OCI-M2 (cell line): ENCODE results near the gene FEN1.

Experiments
- DNase-seq: peaks from one replicate; lab custom pipeline; 2025; ENCODE audit not compliant: unreplicated experiment; lab: John Stamatoyannopoulos, UW

Gene FEN1

GRCh38 chr11:61793083-61793828 lies 545 bp downstream of the FEN1 start:
- DNase-seq = no peak

DNA sequence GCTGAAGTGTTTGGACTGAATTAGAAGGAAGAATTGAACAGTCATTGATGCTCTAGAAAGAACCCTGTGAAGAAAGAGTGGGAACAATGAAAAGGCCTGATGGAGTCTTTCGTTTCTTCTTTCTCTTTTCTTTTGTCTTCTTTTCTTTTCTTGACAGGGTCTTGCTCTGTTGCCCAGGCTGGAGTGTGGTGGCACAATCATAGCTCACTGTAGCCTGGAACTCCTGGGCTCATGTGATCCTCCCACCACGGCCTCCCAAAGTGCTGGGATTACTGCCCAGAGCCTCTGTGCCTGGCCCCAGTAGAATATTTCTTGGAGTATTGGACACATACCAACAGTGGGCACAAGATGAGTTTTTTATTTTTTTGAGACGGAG lies 1.1 kb downstream of the FEN1 start:
- no peak for DNase-seq

GRCh38 chr11:61794579-61794978 lies 1.9 kb downstream of the FEN1 start:
- no peak for DNase-seq

GRCh38 chr11:61795459-61795858 lies 2.7 kb downstream of the FEN1 start:
- no peak for DNase-seq

- no peak for DNase-seq
These were observed 3.3 kb downstream of the FEN1 start for GRCh38 chr11:61795876-61796526.

- DNase-seq = no peak
These were observed 4.7 kb downstream of the FEN1 start for GRCh38 chr11:61797263-61797944.

GRCh38 chr11:61799665-61800284 lies 7.1 kb downstream of the FEN1 start:
- no peak for DNase-seq

- no peak for DNase-seq
These were observed 7.9 kb downstream of the FEN1 start for GRCh38 chr11:61800331-61801281.

DNA sequence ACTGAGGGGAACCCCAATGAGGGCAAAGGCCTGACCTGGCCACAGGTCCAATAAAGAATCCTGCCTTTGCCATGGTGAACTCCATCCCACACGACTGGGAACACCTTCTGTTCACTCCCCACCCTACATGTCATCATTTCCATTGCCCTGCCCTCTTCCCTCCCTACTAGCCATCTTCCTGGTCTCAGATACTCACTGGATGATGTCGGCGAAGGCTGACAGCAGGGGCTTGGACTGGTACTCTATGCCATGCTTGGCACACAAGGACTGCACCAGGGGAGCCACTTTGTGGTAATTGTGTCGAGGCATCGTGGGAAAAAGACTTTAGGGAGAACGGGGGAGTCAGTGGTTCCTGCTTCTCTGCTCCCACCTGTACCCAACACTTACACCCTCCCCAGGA lies 9.9 kb downstream of the FEN1 start:
- DNase-seq = no peak

DNA sequence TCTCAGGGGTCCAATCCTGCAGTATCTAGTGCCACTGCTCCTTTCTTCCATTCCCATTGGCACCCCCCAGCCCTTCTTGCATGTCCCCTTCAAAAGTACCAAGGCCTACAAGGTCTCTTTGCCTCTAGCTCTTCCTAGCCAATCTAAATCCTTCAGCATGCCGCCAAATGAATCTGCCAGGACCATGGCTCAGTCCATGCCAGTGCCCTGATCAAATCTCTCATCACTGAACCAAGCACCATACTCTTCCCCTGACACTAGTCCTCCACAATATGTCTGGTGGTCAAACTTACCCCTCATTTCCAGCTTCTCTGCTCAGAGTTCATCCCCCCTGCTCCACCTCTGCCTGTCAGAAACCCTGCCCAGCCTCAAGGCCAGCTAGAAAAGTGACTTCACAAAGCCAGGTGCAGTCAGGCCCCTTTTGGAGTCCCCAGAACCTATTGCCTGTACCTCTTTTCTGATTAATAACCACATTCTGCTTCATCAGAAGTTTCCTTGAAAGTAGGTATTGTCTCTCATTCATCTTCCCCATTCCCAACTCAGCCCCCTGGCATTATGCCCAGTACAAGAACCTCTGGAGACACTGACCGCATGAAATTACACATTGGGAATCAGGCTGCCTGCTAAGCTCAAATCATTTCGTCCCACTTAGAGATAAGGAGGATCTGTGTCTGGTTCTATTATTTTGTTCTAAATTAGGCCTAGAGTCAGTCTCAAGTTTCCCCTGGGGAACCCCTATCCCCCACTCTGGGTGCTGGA lies 11.4 kb downstream of the FEN1 start:
- DNase-seq = no peak

DNA sequence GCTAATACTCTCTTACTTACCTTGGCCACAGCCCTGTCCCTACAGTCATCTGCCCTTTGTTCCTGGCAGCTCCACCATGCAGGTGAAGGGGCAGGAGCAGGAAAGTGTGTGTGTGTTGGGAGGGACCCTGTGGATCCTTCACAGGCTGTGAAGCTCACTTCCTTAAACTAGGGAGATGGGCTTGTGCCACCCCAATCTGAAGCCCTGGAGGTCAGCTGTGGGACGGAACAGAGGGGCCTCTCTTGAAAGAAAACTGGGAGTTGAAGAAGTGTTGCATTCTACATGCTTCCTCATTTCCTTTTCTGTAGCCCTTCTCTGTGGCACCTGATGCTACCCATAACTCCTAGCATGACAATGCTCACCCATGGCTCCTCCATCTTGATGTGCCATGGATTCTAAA lies 12.4 kb downstream of the FEN1 start:
- DNase-seq = no peak

DNA sequence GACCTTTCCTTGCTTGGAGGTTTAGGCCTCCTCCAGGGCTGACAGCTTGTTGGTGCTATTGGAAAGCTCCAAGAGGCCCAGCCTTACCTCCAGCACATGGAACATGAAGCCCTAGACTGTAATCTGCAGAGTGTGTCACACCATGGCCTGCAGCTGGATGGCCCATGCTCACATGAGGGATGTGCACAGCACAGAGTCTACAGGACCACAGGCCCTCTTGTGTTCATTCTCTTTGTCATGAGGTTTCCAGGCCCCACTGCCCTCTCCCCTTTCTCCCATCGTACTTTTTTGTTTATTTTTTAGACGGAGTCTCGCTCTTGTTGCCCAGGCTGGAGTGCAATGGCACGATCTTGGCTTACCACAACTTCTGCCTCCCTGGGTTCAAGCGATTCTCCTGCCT lies 14.1 kb downstream of the FEN1 start:
- no peak for DNase-seq

DNA sequence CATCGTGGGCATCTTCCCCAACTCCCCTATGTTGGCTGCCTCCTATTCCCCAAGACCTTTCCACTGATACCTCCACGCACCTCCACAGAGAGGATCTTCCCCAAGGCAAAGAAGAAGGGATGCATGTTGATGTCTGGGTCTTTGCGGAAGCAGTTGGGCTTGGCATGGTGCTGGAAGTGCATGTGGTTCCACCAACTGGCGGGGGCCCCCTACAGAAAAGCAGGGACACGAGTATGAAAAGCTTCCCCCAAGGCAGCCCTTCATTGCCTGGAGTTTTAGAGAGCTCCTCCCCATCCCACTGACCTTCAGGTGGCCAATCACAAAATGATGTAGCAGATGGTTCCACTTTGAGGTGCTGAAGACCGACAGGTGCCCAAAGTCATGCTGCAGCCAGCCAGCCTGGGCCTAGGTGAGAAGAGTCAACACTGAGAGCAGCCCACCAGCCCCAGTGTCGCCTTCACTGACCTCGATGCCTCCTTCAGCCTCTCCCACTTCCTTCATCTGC lies 18.0 kb downstream of the FEN1 start:
- DNase-seq = no peak

DNA sequence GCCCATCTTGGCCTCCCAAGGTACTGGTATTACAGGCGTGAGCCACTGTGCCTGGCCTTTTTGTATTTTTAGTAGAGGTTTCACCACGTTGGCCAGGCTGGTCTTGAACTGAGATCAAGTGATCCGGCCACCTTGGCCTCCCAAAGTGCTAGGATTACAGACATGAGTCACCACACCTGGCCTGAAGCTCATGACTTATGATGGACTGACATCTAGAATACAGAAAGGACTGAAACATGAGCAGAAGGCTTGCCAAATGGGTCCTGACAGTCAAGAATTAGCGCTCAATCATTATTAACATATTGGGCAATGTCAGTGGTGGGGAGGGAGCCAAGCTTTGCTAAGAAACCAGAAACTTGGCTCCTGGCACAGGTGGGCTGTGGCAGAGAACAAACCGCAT lies 19.1 kb downstream of the FEN1 start:
- DNase-seq = no peak

DNA sequence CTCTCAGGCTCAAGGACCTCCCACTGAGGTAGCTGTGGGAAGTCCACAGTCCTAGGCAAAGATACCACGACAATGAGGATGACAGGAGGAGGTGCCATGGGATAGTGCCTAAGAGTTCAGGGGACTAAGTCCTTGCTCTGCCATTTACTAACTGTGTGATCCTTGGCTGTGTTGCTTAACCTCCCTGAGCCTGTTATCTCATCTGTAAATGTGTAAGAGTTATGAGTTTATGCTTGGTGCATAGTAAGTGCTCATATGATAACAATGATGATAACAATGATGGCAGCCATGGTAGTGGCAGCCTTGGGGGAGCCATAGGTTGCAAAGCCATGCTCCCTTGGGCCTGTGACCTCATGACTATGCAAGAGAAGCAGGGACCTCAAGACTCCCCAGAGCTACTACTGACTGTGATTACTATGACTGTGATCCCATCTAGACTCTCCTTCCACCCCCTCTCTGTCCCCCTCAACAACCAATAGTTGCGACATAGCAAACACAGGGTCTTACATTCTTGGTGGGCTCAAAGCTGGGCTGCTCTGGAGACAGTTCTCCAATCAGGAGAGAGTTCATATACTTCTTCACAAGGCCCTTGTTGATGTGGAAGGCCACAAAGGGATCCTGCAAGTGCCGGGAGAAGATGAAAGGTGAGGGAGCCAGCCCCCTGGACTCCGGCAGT lies 20.2 kb downstream of the FEN1 start:
- DNase-seq = no peak

DNA sequence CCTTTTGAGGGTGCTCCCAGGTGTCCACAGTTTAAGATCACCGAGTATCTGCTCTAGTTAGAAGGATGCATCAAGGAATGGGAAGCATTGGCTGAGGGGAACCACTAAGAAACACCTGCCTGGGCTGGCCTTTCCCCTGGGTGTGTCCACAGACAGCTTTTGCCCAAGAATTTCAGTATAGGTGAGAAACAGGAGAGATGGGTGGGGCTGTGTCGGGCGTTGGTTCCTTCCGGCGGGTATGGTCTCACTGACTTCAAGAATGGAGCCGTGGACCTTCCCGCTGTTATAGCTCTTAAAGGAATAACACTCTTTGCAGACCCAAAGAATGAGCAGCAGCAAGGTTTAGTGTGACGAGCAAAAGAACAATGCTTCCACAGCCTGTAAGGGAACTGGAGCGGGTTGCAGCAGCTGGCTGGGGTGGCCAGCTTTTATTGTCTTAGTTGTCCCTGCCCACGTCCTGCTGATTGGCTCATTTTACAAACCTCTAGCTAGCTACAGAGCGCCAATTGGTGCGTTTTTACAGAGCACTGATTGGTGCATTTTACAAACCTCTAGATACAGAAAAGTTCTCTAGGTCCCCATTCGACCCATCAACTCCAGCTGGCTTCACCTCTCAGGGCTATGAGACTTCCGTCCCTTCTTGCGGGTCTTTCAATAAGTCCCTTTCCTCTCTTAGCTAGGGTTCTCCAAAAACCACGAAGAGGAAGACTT lies 21.7 kb downstream of the FEN1 start:
- DNase-seq = no peak

DNA sequence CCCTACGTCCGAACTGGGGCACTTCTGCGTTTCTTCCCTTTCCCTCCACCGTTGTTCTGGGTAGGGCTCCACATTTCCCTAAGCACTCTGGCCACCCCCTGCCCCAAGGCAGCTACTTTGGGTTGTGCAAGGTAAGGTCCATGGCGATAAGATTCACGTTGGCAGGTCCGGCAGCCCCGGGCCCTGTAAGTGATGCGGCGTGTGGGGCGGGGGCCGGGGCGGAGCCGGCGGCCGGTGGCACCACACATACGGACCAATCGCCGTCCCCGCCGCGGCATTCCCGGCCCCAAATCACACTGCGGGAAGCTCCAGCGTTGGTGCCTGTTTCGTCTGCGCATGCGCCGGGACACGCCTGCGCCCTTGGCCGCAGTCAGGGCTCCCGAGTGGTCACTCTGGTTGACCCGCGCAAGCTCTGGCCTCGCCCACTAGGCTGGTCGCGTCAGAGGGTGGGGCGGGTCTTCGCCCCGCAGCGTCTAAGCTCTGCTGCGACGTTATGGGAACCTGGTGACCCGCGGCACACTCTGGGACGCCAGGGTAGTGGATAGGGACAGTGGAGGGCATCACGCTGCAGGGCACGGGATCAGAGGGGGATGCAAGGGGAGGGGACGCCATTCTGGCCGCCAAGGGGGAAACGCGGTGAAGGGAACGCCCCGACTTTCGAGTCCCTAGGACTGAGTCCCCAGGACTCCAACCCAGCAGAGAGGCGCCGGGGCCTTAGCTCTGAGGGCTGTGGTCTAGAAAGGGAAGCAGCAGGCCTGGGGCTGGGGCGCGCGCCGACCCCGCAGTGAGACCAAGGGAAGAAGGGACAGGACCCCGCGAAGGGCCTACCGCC lies 22.5 kb downstream of the FEN1 start:
- no peak for DNase-seq
